T1000 (cell line): ENCODE results near the gene HPGD.

ENCODE experiments used
- DNase-seq: peaks from one replicate; lab custom pipeline; 2025; ENCODE audit warnings: mixed read lengths; lab: John Stamatoyannopoulos, UW

Gene HPGD

DNA sequence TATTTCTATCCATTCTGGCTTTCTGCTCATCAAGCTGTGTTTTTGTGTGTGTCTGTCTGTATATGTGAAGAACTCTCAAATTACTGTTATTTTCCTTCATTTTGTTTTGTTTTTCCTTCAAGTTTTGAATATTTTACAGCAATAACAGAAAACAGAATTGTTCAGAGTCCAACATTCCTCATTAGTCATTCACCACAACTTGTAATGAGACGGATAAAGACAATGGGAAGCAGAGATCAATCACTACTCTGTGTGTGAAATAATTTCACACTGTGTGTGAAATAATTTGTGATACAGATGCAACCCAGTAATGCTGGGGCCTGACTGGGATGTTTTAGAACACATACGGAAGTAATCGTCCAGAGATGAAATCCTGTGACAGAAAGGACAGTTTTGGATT, 55.2 kb downstream of the HPGD start:
- no peak for DNase-seq

DNA sequence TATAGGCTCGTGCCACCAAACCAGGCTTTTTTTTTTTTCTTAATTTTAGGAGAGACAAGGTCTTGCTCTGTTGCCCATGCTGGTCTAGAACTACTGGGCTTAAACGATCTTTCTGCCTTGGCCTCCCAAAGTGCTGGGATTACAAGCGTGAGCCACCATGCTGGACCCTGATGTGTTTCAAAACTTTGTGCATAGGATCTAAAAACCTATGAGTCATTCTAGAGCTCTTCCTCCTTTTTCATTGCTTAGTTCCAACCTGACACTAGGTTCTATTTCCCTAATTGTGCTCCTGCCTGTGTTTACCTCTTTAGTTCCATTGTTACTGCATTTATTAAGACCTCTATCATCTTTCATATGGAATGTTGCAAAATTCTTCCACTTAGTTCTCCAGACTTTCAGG, 57.3 kb downstream of the HPGD start:
- DNase-seq = no peak

DNA sequence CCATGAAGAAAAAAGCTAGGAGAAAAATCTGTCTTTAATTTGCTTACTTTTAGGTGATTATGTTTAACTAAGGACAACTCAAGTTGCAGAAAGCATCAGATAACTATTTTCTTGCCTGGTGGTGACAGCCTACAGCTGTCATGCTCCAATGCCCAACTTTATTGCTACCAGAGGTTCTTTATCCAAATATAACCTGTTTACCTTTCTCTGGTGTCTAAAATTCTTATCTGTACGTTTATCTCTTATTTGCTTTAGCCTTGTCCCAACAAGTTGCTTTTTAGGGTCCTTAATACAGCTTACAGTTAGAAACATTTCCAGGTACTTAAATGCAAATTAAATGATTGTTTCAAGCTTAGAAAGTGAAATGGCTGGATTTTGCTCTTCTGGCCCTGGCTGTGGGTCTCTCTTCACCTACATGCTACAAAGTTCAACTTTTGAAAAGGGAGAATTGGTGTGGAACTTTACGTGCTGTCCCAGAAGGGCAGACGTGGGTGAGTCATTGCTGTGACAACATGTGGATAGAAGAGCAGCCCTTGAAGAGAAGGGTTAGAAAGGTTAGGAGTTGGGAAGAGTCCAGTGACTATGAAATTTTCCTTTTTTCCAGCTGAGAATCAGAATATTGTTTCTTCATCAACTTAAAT, 60.7 kb downstream of the HPGD start:
- DNase-seq = no peak

DNA sequence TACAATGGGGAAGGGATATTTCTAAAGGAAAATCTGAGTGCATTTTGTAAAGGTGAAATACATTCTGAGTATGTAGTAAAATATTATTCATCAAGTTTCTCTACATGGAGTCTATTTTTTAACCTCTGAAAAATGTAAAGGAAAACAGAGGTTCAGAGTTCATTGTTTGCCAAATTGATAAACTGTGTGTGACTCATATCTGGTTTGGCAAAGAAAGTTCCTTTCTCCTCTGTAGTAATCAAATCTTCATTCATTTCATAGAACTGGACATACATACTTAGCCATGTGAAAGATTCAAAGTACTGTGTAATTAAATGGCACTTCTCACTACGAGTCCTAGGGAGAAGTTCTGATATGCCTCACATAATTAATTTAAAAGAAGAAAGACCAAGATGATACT, 61.6 kb downstream of the HPGD start:
- no peak for DNase-seq

DNA sequence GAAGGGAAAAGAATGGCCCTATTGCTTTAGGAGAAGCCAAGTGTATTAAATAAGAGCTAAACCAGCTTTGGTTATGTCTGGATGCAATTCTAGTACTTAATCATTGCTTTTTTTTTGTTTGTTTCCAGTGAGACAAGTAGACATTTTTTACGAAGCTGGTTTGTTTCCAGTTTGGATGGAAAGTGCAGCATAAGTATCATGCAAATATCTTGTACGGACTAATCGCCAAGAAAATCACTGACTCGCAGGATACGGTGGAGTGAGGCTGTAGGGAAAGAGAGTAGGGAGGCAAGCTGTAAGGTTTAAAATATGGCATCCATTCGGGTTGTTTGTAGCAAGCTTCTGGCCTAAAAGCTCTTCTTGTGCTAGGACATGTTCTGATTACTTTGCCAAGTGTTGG, 64.8 kb downstream of the HPGD start:
- DNase-seq = no peak

DNA sequence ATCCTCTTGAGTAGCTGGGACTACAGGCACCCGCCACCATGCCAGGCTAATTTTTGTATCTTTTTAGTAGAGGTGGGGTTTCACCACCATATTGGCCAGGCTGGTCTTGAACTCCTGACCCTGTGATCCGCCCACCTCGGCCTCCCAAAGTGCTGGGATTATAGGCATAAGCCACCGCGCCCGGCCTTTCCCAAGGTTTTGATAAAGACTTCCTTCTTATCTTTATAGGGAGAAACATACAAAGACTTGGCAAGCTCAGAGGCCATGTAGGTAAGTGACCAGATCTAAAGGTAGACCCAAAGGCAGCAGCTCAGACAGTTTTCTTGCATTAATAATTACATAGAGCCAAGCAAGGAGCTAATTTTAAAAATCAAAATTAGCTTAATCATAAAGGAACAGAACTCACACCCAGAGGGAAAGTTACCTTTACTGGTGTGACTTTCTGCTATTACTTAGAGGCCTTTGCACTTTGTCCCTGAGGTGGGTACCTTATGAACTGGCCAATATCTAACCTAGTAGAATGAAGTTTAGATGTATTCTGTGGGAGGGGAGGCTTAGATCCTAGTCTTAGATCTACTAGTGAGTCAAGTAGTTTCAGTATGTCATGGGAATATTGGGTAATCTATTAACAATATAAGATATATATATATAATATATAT, 67.3 kb downstream of the HPGD start:
- DNase-seq = no peak

DNA sequence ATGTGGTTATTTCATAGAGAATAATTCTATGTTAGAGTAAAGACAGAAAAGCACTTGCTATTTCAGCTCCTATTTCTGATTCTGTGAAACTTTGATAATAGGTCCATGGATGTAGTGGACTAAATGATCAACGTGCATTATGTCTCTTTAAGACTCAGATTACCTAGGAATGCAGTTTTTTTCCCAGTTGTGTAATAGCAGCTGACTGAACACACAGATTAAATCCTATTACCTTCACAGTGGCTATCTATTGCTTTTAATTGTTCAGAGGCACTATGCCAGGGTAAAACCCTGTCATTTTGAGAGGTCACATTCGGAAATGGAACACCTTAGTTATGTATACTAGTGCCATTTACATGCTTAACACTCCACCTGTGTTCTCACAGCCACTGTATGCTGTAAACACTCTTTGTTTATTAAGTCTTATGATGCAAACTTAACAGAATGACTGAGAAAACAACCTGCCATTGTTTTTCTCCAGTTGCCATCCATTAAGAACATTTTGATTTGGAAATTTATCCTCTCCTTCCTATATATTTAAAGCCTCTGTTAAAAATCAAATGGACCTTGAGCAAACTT, 70.5 kb downstream of the HPGD start:
- no peak for DNase-seq

DNA sequence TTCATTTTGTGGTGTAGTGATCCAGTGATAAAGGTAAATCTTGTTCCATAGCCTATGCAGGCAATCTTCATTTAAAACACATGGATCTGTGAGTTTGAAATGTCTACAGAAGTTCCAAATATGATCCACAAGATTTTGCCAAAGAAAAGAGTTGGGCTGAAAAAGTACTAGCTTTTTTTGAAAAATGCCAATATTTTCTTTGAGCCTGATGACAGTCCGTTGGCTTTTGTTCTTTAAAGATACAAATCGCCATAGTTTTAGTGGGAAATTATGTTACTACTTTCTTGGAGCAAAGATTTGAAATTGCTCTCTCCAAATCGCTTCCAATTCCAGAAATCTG, 71.5 kb downstream of the HPGD start:
- DNase-seq = no peak

DNA sequence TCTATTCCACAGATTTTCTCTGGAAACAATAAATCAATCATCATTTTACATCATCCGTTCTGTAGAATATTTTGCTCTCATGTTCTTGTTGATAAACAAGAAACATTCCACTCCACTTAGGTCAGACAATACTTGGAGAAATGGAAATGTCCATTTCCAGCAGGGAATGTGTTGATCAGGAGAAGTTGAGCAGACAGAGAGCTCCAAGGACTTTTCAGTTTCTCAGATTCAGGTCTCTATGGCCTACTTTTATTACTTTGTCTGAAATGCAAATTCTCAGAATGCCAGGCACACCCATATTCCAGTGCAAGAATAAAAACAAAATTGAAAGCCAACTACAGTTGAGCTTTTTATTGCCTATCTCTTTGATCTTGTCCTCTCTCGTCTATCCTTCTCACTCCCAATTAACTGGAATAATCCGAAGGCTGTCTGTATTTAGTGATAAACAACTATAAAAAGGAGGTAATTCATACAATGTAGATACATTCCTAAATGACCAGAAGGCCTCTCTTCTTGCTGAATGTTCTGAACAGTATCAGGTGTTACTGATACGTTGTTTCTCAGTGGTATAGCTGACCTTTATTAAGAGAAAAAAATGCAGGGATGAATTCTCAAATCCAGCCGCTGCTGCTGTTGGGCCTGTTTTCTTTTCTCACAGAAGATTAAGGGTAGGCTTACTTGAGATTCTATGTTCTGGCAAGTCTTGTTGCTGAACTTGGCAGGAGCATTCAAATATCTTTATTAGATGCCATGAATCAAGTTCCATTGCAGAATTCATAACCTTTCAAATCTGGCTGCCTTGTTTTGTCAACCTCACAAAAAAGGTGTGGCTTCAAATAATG, 72.1 kb downstream of the HPGD start:
- no peak for DNase-seq

DNA sequence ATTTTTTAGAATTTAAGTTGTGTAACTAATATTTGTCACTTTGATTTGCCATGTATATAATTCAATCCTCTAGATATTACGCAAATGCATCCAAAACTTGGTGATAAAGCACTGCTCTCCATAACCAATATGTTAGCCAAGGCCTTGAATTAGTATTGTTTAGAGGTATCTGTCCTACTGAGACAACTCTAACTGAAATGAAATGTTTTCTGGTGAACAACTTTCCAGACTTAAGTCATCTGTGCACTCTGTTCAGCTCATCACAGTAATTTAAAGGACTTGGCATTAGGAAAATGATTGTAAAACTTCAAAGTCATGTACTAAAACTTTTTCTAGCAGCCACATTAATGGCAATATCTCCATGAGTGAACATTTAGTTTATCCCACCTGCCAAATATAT, 73.1 kb downstream of the HPGD start:
- no peak for DNase-seq

DNA sequence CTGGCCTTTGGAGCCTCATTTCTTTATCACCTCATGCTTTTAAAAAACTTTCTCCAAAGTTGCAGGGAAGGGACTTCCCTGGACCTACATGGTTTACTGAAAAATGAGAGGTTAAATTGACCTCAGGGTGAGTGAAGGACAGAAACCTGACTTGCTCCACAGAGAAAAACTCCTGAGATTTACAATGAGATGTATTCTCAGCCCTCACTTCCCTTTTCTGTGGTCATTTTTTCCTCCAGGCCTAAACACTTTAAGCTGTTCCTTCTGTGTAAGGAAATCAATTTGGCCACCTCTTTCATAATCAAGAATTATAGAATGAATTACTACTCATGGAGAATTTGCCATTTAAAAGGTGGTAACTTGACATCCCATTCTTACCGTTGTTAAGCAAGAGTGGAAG, 77.9 kb downstream of the HPGD start:
- no peak for DNase-seq
